HG03354 (cell line): Measurements from ENCODE around the gene TANGO2.
A peak's percentile ranks its signal among the peaks of the same experiment; 100 is the strongest.

Experiments
- ATAC-seq: cut with Tn5 transposase; IDR thresholded peaks from one replicate; pipeline ENCODE4 v1.9.1; 2021; ENCODE audit warnings: mild to moderate bottlenecking; ENCODE audit not compliant: unreplicated experiment, poor library complexity, severe bottlenecking

The TANGO2 gene

DNA sequence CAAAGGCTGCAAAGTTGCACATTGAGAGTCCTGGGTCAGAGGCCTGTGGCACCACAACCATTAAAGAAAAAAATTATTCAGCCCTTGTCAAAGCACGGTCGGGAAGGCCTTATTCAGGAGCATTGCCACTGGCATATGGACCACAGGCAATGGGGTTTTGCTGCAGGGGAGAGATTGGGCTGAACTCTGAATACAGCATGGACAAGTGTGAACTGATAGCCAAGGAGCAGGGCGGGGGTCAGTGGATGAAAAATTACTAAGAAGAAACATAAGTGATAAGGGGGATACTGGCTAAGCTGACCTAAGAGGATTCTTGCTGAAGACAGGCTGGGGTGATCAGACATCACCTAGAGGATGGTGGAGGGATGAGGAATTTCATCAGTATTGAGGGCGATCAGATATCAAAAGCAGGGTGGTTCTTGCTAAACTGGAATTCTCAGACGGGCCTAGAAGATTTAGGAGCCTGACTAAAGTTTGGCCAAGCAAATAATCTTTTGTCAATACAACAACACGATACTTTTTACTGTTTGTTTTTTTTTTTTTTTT, 55.8 kb downstream of the TANGO2 start:
- ATAC-seq: no peak

DNA sequence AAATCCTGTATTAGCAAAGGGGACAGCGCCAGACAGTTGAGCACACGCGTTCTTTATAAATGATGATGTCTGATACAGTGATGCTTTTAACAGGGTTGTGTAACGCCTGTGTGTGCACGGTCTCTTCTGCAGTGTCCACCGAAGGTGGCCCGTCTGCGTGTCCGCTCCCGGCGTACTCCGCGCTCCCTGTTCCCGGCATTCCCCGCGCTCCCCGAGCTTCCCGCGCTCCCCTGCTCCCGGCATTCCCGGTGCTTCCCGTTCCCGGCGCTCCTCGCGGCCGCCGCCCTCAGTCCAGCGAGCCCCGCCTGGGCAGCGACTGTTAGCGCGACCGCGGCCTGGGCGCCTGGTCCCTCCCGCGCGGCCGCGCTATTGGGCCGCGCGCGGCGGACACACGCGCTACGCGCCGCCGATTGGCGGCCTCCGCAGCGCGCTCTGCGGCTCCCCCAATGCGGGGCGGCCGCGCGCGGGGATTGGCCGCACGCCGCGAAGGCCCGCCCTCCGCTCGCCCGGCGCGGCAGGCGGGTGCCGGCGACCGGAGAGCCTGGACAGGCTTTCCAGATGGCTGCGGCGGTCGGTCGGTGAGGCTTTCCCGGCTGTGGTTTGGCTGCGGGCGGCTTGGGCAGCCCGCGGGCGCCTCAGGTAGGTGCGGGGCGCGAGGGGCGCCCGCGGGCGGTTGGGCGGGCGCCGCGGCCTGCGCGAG, 59.0 kb downstream of the TANGO2 start, which contains the start of gene DGCR8:
TSS of gene DGCR8 (plus strand) at position 497 of the 700 bp plus-strand sequence. CDS start 5,723 bp downstream, outside the sequence.
- ATAC-seq: peak; percentile 81

DNA sequence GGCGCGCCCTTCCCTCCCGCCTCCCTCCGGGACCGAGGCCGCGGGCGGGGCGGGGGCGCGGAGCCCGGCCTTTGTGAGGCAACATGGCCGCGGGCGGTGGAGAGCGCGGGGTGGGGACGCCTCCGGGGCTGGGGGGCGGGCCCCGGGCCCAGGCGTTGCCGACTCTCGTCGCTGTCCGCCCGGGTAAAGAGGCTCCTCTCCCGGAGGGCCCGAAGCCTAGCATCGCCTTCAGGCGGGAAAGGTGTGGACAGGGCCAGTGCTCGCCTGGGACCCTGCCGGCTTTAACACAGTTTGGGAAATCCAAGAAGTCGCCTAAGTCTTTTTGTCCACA, 59.5 kb downstream of the TANGO2 start:
- ATAC-seq: peak; percentile 72

DNA sequence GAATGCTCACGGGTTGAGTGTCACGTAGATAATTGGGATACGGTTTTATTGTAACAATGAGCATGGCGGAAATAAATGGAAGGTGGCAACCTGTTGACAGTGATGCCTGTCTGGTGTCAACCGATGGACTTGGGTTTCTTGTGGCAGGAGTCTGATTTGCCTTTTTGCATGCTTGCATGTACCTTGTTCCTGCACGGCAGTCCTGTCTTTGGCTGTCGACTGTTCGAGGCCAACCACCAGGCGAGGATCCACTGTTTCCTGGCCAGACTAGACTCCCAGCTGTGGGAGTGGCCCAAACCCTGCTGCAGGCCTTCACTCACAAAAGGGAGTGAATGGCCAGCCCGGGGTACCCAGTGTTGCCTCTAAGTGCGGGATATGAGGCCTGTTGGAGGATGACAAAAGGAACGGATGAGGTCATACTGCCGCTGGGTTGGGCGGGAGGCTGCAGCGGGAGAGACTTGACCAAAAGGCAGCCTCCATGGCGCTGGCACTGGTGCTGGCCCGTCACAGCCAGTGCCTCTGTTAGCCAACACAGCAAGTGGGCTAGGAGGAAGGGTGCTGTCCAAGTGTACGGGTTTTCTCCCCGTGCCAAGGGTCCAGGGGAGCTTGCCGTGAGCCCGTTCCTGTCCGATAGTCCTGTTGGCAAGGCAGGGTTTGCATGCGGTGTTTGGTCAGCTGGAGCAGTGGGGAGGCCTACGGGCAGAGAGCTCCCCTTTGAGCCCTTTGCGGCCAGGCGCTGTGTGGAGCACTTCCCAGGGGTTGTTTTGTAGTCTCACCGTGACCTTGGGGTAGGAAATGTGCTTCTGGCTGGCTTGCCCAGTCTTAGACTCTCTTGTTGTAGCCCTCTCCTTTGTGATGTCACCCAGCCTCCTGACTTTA, 60.1 kb downstream of the TANGO2 start:
- ATAC-seq: no peak

DNA sequence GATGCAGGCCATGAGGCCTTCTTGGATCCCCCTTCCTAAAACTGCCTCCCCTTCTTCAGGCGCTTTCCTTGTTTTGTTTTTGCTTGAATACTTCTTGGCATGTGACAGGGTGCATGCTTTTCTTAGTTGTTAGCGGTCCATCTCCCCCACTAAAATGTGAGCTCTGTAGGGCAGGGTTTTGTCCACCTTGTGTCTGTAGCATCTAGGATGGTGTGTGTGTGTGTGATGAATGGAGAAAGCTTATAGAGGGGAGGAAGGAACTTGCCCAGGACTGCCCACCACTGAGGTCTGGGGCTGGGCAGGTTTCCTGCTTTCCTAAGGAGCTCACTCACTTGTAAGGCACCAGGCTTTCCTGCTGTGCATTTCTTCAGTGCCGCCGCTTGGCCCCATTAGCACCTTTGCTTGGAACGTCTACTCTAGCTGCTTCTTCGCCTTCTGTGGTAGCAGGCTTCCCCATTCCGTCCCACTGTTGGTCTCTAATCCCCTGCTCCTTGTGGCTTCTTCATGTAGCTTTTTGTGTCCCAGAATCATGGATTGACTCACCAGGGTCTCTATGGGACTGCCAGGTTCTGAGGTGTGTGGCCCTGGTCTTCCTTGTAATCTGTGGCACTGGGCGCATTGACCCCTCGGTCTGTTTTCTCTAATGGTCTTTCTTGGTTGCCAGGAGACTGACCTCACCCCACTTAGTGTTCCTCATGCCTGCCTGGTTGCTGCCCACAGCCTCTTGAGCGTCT, 62.4 kb downstream of the TANGO2 start:
- ATAC-seq: no peak

DNA sequence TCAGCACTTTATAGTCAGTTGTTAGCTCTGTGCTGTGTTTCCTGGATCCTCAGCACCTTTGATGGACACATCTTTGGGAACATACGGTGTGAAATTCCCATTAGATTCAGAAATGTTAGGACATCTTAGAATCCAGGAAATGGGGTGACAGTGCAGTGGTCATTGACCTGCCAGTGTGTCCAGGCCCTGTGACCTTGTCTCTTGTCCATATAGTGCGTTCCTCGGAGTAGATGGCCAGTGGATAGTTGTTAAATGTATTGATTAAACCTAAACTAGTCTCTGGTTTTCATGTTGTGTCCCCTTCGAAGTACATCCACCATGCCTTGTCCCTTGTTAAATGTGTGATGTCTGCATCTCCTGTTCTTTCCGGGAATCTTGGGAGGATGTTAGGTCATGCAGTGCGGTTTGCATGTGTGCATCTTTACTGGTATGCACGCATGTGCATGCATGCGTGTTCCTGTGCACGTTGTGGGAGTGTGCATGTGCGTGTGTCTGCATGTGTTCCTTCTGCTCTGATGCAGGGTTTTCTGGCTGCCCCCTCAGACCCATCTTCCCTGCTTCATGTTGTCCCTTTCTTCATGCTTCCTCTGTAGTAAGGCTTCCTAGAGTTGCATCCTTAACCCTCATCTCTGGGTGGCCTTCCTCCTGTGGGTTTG, 63.1 kb downstream of the TANGO2 start:
- ATAC-seq: no peak

DNA sequence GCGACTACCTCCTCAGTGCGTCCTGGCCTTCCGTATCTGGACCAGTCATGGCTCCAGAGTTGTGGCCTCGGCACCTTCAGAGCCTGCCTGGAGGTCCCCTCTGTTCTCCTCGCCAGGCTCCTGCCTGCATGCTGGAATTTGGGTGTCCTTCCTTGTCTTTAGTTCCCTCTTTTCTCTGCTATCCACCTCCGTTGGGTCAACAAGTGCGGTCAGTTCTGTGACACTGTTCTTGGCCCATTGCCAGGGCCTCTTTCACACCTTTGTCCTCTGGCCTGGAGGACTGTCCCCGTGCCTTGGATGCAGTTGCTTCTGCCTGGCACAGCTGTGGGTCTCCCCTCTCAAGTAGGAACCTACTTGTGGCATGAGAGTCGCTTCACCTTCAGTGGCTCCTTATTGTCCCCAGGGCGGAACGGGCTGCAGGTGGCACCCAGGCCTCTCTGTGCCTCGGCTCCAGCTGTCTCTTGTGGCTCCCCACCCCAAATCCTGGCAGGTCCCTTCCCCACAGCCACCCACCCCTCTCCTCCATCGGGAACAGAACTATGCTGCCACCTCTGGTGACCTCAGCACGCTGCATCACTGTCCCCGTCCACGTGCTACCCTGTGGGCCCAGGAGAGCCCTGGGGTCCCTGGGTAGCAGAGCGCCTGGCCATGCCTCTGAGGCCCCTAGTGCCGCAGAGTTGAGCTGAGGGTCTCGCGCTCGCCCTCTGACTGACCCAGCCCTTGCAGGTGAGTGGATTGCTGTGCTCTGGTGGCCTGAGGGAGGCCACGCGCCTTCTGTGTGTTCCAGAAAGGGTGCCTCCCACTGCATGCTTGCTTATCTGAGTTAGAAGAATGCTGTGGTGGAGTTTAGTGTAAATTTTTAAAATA, 63.9 kb downstream of the TANGO2 start:
- ATAC-seq: no peak

DNA sequence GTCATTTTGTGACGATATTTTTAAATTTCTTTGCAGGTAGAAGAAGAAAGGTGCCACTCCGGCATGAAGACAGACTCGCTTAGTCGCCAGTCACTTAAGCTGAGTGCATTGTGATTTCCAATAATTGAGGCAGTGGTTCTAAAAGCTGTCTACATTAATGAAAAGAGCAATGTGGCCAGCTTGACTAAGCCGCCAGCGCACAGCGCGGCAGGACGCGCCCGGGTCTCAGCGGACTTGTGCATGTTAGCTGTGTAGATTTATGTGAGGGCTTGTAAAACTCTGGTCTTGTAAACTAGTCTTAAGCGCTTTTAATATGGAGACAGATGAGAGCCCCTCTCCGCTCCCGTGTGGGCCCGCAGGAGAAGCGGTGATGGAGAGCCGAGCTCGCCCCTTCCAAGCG, 64.7 kb downstream of the TANGO2 start:
- no peak for ATAC-seq

DNA sequence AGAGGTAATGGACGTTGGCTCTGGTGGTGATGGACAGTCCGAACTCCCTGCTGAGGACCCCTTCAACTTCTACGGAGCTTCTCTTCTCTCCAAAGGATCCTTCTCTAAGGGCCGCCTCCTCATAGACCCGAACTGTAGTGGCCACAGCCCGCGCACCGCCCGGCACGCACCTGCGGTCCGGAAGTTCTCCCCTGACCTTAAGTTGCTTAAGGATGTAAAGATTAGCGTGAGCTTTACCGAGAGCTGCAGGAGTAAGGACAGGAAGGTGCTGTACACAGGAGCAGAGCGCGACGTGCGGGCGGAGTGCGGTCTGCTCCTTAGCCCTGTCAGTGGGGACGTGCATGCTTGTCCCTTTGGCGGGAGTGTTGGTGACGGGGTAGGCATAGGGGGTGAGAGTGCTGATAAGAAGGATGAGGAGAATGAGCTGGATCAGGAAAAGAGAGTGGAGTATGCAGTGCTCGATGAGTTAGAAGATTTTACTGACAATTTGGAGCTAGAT, 65.2 kb downstream of the TANGO2 start:
- ATAC-seq: no peak

DNA sequence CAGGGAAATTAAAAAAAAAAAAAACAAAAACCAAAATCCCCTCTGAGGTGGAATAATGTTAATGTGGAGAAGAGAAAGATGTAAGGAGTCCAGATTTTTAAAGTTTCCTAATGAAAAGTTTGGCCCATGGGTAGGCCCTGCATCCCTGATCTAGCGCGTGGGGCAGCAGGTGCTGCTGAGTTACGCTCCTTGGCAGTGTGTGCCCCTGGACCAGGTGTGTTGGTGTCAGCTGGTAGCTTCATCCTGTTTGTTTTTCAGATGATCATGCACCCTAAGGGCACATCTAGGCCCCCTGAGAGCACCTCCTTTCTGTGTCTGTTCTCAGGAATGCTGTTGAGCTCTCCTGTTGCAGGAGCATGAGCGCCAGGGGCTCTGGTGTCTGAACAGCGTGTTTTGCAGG, 65.9 kb downstream of the TANGO2 start:
- no peak for ATAC-seq

DNA sequence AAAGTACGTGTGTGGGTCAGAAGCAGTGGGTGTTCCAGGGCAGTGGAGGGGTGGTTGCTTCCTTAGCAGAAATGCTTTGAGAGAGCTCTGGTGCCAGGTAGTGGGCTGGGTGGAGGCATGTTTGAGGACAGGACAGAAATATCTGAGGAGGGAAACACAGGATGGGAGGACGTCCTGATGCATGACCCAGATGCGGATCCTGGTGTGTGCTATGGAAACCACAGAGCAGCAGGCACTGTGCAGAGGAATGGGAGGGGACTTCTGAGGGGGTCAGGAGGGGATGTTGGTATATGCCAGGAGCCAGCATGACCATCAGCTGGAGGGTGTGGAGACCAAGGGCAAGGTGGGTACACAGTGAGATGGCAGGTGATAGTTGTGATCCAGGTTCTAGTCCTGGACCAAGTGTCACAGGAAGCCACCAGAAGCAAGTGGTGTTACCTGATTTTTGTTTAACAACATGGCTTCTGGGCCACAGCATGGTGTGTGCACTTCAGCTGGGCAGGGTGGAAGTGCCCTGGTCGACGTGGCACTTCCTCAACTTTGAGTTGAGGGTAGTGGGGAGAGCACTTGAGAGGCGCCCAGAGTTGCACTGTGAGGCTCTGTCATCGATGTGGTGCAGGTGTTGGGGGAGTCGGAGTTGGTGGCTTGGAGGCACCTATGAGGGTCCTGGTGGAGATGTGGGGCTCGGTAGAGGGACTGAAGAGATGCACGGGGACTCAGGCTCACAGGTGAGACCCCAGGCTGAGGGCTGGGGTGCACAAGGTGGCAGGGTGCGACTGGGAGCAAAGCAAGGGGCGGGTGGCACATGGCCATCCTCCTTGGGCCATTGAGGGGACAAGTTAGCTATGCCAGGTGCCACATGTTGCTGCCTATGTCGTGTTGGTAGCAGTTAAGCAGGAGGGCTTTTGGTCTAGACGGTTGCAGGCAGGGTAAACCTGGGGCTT, 66.7 kb downstream of the TANGO2 start:
- ATAC-seq: no peak

DNA sequence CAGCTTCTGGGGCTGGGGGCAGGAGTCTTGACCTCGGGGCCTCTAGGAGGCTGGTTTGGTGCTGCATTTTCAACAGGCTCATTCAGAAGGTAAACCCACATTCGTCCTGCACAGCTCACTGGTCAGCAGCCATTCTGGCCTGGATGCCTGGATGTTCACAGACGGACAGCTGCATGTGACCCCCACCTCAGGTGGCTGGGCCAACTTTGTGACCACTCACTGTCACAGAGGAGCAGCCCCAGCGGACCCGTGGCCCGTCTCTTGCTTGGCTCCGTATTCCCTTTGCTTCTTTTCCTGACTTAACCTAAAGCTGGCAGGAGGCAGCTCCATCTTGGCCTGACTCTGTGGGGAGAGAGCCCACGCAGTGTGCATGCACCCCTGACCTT, 67.3 kb downstream of the TANGO2 start:
- no peak for ATAC-seq

DNA sequence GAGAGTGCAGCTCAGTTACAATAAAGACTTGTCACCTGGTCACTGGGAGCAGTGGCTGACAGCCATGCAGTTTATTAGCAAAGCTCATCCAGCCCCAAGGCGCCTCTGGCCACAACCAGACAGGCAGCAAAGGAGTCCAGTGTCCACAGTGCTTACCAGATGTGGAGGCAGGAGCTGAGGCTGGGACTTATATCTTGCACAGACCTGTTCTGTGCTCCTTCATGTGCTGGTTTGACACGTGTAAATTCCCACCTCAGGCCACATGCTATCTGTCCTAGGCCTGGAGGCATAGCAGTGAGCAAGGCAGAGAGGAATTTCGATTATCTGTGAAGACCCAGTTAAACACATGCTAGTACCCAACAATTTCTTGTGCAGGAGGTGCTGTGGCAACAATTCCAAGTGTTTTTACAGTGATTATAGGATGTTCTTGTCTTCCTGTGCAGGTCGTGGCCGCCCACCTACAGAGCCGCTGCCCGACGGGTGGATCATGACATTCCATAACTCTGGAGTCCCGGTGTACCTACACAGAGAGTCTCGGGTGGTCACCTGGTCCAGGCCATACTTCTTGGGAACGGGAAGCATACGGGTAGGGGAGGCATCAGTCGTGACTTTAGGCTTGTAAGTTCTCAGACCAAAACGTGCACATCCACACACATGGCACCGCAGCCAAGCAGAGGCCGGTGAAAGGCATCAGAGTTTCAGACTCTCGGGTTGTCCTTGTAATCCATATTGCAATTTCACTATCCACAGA, 68.5 kb downstream of the TANGO2 start:
- ATAC-seq: no peak

DNA sequence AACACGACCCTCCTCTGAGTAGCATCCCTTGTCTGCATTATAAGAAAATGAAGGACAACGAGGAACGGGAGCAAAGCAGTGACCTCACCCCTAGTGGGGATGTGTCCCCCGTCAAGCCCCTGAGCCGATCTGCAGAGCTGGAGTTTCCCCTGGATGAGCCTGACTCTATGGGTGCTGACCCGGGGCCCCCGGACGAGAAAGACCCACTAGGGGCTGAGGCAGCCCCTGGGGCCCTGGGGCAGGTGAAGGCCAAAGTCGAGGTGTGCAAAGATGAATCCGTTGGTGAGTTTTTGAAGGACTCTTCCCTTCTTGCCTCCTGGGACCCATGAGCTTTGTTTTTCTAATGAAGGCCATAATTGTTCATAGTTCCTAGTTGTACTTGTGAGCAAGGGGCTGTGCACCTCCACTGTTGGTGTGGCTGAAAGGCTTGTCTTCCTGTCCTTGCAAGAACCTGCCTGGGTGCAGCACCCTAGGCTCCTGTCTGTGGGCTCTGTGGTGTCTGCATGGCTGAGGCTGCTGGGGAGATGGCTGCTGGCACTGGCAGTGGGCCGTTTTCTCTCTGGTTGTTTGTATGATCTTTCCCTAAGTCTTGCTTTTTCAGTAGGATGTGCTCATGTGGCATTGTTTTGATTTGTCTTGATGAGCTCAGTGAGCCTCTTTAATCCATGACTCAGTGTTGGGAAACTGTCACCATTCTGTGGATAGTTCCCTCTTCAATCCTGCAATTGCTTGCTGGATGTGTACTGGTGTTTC, 69.2 kb downstream of the TANGO2 start:
- no peak for ATAC-seq

DNA sequence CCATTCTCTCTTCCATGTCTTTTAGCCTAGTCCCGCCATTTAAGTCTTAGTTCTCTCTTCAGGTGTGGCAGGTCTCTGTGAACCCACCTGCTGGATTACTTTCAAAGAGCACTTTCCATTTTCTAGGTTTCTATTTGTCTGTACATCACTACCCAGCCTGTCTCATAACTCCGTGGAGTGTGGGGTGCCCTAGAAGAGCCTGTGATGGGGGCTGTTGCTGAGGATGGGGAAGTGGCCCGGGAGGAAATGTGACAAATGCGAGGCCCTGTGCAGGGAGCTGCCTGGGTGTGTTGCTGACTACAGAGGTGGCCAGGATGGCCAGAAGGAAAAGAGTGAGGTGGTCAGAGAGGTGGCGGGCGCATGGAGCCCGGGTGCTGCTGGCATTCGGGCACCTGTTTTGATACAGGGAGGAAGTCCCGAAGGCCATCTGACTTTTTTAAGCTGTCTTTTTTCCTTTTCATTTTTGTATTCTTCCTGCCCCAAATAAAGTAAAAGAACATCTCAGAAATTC, 69.9 kb downstream of the TANGO2 start:
- ATAC-seq: no peak
